WTC11 (cell line): ENCODE data around the gene TERT. TPM values are rescaled to one million over a fixed set of nuclear protein-coding genes. Genes with fewer than 3 reads are reported as not detected.

ENCODE experiments used
- ATAC-seq: fragments of 200-7000 bp; cut with Tn5 transposase; 2 replicates; pipeline ENCODE4 v1.10.0; 2021; ENCODE audit warnings: mild to moderate bottlenecking, moderate library complexity
- CTCF ChIA-PET: fragments of 300-600 bp; sonication (Branson Sonifier 250); formaldehyde crosslinking; loops from one replicate; lab custom pipeline; 2021; ENCODE audit warnings: antibody characterized with exemption; lab: Charles Lee
- POLR2A ChIA-PET: fragments of 350-600 bp; sonication (Branson Sonifier 250); formaldehyde crosslinking; loops from one replicate; lab custom pipeline; 2021; ENCODE audit warnings: antibody characterized with exemption; lab: Charles Lee
- DNase-seq: peaks from one replicate; pipeline ENCODE4 v3.0.0; 2021; ENCODE audit warnings: low spot score
- H3K27ac Mint-ChIP-seq: 2 replicates; pipeline ENCODE4 v1.8.0; 2021; ENCODE audit warnings: mixed read lengths
- H3K27me3 Mint-ChIP-seq: 2 replicates; pipeline ENCODE4 v1.8.0; 2021; ENCODE audit warnings: low read depth, mild to moderate bottlenecking, moderate library complexity, mixed read lengths
- H3K36me3 Mint-ChIP-seq: 2 replicates; pipeline ENCODE4 v1.8.0; 2021; ENCODE audit warnings: mixed read lengths
- H3K4me1 Mint-ChIP-seq: 2 replicates; pipeline ENCODE4 v1.8.0; 2022; ENCODE audit warnings: mixed read lengths
- H3K4me3 Mint-ChIP-seq: 2 replicates; pipeline ENCODE4 v1.8.0; 2021; ENCODE audit warnings: mild to moderate bottlenecking, moderate library complexity, mixed read lengths
- H3K9me3 Mint-ChIP-seq: 2 replicates; pipeline ENCODE4 v1.8.0; 2021; ENCODE audit warnings: mixed read lengths
- CREB1 ChIP-seq: sonication (generic); formaldehyde crosslinking; IDR thresholded peaks from 2 replicates; pipeline ENCODE4 v1.8.0; 2023; ENCODE audit warnings: mild to moderate bottlenecking, missing genetic modification reagents
- FOXK1 ChIP-seq: sonication (generic); formaldehyde crosslinking; IDR thresholded peaks from 2 replicates; pipeline ENCODE4 v1.8.0; 2022; ENCODE audit warnings: mild to moderate bottlenecking, moderate library complexity, missing genetic modification reagents
- FOXP1 ChIP-seq: sonication (generic); formaldehyde crosslinking; IDR thresholded peaks from 2 replicates; pipeline ENCODE4 v1.8.0; 2022; ENCODE audit warnings: missing genetic modification reagents, mild to moderate bottlenecking, moderate library complexity, borderline replicate concordance
- GRHL2 ChIP-seq: fragments of 250-450 bp; sonication (Bioruptor Pico); IDR thresholded peaks from 2 replicates; pipeline ENCODE4 v1.8.0; 2022; ENCODE audit warnings: mild to moderate bottlenecking, moderate library complexity; ENCODE audit not compliant: insufficient replicate concordance, severe bottlenecking
- HMGA2 ChIP-seq: fragments of 250-450 bp; sonication (Bioruptor Pico); IDR thresholded peaks from 2 replicates; pipeline ENCODE4 v1.4.0; 2021; ENCODE audit warnings: mild to moderate bottlenecking, moderate library complexity
- OVOL2 ChIP-seq: fragments of 250-450 bp; sonication (Bioruptor Pico); IDR thresholded peaks from 2 replicates; pipeline ENCODE4 v1.9.0; 2021; ENCODE audit warnings: mild to moderate bottlenecking, borderline replicate concordance
- SOX15 ChIP-seq: fragments of 250-450 bp; sonication (Bioruptor Pico); IDR thresholded peaks from 2 replicates; pipeline ENCODE4 v1.9.0; 2021; ENCODE audit warnings: mild to moderate bottlenecking
- TCF7 ChIP-seq: sonication (generic); formaldehyde crosslinking; IDR thresholded peaks from 2 replicates; pipeline ENCODE4 v1.8.0; 2022; ENCODE audit warnings: mild to moderate bottlenecking, low read depth, missing genetic modification reagents, moderate library complexity
- ZBTB21 ChIP-seq: sonication (generic); formaldehyde crosslinking; IDR thresholded peaks from 2 replicates; pipeline ENCODE4 v1.8.1; 2023; ENCODE audit warnings: mild to moderate bottlenecking, missing genetic modification reagents, borderline replicate concordance
- total RNA-seq: library from RNA; stranded (reverse); gene quantifications from 3 replicates; pipeline ENCODE4 v1.2.3, GENCODE V29; 2021
- TF ChIP-seq, protein P1 (sequence below): sonication (generic); formaldehyde crosslinking; IDR thresholded peaks from 2 replicates; pipeline ENCODE4 v1.8.1; 2022; ENCODE audit warnings: mild to moderate bottlenecking, moderate library complexity, missing genetic modification reagents
- TF ChIP-seq, protein P2 (sequence below): sonication (generic); formaldehyde crosslinking; IDR thresholded peaks from 2 replicates; pipeline ENCODE4 v1.8.1; 2023; ENCODE audit warnings: mild to moderate bottlenecking, missing genetic modification reagents
- TF ChIP-seq, protein P3 (sequence below): sonication (generic); formaldehyde crosslinking; conservative IDR thresholded peaks from 2 replicates; pipeline ENCODE4 v1.8.1; 2023; ENCODE audit warnings: mild to moderate bottlenecking, low read depth, missing genetic modification reagents, moderate library complexity
- TF ChIP-seq, protein P4 (sequence below): fragments of 250-450 bp; sonication (Bioruptor Pico); IDR thresholded peaks from 2 replicates; pipeline ENCODE4 v1.9.0; 2021; ENCODE audit warnings: mild to moderate bottlenecking, borderline replicate concordance
- TF ChIP-seq, protein P5 (sequence below): sonication (generic); formaldehyde crosslinking; IDR thresholded peaks from 2 replicates; pipeline ENCODE4 v1.8.0; 2023; ENCODE audit warnings: missing genetic modification reagents, mild to moderate bottlenecking, borderline replicate concordance
- TF ChIP-seq, protein P6 (sequence below): sonication (generic); formaldehyde crosslinking; IDR thresholded peaks from 2 replicates; pipeline ENCODE4 v1.8.1; 2023; ENCODE audit warnings: mild to moderate bottlenecking, missing genetic modification reagents, moderate library complexity
- TF ChIP-seq, protein P7 (sequence below): sonication (generic); formaldehyde crosslinking; conservative IDR thresholded peaks from 2 replicates; pipeline ENCODE4 v1.8.1; 2022; ENCODE audit warnings: mild to moderate bottlenecking, missing genetic modification reagents
- TF ChIP-seq, protein P8 (sequence below): sonication (generic); formaldehyde crosslinking; IDR thresholded peaks from 2 replicates; pipeline ENCODE4 v1.8.0; 2022; ENCODE audit warnings: mild to moderate bottlenecking, missing genetic modification reagents

Gene TERT
- total RNA-seq, 1 experiment from 2014 or later: 42.9 TPM

DNA sequence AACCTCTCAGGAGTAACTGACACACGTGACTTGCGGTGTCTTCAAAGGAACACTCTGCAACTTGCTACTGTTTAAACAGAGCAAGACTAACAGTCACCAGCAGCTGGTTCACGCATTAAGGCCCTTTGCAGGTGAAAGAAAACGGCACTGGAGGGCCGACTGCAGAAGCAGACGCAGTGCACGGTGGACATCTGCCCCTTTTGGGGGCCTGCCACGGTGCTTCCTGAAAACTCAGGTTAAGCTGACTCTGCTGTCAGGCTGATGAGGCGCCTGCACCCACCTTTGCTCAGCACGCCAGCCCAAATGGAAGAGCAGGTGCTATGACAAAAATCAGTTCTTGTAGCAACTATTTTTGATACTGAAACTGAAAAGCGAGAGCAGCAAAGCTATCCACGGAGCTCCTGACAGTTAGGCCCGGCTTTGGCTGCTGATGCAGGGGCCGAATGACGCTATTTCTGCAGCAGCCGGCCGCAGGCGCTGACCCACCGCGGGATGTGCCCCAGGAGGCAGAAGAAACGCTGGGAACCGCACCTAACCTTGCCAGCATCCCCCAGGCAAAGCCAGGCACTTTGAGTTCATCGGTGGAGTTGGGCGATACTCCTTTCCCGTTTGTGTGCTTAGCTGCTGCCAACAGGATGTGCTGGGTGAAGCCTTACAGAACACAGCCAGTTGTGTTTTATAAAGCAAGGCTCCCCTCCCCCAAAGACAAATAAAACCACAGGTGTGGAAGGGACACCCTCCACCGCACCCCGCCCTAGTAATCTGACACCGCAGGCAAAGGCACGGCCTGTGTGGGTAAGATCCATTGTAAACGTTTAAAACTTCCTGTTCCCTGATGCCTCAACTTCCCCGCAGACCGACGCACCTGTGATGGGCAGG lies 21.1 kb upstream of the TERT start (continued):
- no peak for TF ChIP-seq GRHL2 (CRISPR knock-in tag)
- TF ChIP-seq FOXP1 (CRISPR knock-in tag): 0 out of 2 replicates have a peak, but pooled peaks have one; percentile 23
- TF ChIP-seq, protein P1, sequence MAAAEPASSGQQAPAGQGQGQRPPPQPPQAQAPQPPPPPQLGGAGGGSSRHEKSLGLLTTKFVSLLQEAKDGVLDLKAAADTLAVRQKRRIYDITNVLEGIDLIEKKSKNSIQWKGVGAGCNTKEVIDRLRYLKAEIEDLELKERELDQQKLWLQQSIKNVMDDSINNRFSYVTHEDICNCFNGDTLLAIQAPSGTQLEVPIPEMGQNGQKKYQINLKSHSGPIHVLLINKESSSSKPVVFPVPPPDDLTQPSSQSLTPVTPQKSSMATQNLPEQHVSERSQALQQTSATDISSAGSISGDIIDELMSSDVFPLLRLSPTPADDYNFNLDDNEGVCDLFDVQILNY: no peak
- TF ChIP-seq, protein P2, sequence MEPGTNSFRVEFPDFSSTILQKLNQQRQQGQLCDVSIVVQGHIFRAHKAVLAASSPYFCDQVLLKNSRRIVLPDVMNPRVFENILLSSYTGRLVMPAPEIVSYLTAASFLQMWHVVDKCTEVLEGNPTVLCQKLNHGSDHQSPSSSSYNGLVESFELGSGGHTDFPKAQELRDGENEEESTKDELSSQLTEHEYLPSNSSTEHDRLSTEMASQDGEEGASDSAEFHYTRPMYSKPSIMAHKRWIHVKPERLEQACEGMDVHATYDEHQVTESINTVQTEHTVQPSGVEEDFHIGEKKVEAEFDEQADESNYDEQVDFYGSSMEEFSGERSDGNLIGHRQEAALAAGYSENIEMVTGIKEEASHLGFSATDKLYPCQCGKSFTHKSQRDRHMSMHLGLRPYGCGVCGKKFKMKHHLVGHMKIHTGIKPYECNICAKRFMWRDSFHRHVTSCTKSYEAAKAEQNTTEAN (CRISPR knock-in tag): no peak
- TF ChIP-seq, protein P3, sequence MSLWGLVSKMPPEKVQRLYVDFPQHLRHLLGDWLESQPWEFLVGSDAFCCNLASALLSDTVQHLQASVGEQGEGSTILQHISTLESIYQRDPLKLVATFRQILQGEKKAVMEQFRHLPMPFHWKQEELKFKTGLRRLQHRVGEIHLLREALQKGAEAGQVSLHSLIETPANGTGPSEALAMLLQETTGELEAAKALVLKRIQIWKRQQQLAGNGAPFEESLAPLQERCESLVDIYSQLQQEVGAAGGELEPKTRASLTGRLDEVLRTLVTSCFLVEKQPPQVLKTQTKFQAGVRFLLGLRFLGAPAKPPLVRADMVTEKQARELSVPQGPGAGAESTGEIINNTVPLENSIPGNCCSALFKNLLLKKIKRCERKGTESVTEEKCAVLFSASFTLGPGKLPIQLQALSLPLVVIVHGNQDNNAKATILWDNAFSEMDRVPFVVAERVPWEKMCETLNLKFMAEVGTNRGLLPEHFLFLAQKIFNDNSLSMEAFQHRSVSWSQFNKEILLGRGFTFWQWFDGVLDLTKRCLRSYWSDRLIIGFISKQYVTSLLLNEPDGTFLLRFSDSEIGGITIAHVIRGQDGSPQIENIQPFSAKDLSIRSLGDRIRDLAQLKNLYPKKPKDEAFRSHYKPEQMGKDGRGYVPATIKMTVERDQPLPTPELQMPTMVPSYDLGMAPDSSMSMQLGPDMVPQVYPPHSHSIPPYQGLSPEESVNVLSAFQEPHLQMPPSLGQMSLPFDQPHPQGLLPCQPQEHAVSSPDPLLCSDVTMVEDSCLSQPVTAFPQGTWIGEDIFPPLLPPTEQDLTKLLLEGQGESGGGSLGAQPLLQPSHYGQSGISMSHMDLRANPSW: no peak
- TF ChIP-seq, protein P4, sequence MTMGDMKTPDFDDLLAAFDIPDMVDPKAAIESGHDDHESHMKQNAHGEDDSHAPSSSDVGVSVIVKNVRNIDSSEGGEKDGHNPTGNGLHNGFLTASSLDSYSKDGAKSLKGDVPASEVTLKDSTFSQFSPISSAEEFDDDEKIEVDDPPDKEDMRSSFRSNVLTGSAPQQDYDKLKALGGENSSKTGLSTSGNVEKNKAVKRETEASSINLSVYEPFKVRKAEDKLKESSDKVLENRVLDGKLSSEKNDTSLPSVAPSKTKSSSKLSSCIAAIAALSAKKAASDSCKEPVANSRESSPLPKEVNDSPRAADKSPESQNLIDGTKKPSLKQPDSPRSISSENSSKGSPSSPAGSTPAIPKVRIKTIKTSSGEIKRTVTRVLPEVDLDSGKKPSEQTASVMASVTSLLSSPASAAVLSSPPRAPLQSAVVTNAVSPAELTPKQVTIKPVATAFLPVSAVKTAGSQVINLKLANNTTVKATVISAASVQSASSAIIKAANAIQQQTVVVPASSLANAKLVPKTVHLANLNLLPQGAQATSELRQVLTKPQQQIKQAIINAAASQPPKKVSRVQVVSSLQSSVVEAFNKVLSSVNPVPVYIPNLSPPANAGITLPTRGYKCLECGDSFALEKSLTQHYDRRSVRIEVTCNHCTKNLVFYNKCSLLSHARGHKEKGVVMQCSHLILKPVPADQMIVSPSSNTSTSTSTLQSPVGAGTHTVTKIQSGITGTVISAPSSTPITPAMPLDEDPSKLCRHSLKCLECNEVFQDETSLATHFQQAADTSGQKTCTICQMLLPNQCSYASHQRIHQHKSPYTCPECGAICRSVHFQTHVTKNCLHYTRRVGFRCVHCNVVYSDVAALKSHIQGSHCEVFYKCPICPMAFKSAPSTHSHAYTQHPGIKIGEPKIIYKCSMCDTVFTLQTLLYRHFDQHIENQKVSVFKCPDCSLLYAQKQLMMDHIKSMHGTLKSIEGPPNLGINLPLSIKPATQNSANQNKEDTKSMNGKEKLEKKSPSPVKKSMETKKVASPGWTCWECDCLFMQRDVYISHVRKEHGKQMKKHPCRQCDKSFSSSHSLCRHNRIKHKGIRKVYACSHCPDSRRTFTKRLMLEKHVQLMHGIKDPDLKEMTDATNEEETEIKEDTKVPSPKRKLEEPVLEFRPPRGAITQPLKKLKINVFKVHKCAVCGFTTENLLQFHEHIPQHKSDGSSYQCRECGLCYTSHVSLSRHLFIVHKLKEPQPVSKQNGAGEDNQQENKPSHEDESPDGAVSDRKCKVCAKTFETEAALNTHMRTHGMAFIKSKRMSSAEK (CRISPR knock-in tag): no peak
- TF ChIP-seq OVOL2 (CRISPR knock-in tag): no peak
- TF ChIP-seq, all 79 proteins: peak for 11

DNA sequence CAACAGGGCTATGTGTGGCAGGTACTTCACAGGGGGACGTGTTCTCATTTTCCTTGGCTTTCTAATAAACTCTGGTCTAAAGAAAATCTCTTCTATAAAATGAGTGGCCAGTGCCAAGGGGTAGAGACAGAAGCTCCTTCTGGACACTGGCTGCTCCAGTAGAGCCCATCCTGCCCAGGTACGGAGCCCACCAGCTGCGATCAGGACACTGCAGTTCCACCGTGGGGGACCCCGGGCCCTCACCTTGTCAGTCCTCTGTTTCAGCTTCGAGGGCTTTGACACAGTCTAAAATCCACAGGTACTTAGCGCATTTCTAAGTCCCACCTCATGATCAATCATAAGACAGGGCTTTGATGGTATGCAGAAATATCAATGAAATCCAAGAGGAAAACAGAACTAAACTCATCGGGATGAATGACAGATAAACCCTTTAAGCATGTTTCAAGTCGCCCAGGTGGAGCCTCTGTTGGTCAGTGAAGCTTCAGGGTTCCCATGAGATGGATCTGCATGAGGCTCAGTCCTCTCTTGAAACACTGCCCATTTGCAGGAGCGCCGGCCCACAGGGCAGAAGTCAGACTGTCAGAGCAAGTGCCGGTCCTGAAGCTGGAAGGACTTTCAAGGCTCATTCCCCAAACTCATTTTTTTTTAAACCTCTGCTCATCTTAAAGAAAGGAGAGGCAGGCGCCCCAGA lies 20.3 kb upstream of the TERT start:
- no peak for ATAC-seq
- Mint-ChIP-seq H3K27me3 (peaks cover 5% of the 10 kb centered on the region), H3K4me1 (peaks cover 33% of the 10 kb centered on the region), H3K9me3 (peaks cover 15% of the 10 kb centered on the region), H3K4me3 (0 out of 2 replicates have a peak overlapping the region, but pooled peaks have one; percentile 33), H3K27ac (peak overlapping the region; percentile 63; the same call in 1 of the 2 replicates), H3K36me3 (peaks cover 23% of the 10 kb centered on the region)
- CTCF ChIA-PET: interaction anchor here (1.2 to 1.3 kb wide), 2 partner anchors 12 to 65 kb away, joined by 5 to 8 read pairs; no protein-coding TSS in a partner anchor
- POLR2A ChIA-PET: no interaction called here
- DNase-seq: no peak
- TF ChIP-seq CREB1 (CRISPR knock-in tag) (no peak), TCF7 (CRISPR knock-in tag) (no peak), HMGA2 (CRISPR knock-in tag) (no peak), FOXK1 (CRISPR knock-in tag) (no peak), SOX15 (no peak), ZBTB21 (CRISPR knock-in tag) (no peak)
- TF ChIP-seq, protein P5, sequence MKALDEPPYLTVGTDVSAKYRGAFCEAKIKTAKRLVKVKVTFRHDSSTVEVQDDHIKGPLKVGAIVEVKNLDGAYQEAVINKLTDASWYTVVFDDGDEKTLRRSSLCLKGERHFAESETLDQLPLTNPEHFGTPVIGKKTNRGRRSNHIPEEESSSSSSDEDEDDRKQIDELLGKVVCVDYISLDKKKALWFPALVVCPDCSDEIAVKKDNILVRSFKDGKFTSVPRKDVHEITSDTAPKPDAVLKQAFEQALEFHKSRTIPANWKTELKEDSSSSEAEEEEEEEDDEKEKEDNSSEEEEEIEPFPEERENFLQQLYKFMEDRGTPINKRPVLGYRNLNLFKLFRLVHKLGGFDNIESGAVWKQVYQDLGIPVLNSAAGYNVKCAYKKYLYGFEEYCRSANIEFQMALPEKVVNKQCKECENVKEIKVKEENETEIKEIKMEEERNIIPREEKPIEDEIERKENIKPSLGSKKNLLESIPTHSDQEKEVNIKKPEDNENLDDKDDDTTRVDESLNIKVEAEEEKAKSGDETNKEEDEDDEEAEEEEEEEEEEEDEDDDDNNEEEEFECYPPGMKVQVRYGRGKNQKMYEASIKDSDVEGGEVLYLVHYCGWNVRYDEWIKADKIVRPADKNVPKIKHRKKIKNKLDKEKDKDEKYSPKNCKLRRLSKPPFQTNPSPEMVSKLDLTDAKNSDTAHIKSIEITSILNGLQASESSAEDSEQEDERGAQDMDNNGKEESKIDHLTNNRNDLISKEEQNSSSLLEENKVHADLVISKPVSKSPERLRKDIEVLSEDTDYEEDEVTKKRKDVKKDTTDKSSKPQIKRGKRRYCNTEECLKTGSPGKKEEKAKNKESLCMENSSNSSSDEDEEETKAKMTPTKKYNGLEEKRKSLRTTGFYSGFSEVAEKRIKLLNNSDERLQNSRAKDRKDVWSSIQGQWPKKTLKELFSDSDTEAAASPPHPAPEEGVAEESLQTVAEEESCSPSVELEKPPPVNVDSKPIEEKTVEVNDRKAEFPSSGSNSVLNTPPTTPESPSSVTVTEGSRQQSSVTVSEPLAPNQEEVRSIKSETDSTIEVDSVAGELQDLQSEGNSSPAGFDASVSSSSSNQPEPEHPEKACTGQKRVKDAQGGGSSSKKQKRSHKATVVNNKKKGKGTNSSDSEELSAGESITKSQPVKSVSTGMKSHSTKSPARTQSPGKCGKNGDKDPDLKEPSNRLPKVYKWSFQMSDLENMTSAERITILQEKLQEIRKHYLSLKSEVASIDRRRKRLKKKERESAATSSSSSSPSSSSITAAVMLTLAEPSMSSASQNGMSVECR (CRISPR knock-in tag): no peak
- TF ChIP-seq, protein P6, sequence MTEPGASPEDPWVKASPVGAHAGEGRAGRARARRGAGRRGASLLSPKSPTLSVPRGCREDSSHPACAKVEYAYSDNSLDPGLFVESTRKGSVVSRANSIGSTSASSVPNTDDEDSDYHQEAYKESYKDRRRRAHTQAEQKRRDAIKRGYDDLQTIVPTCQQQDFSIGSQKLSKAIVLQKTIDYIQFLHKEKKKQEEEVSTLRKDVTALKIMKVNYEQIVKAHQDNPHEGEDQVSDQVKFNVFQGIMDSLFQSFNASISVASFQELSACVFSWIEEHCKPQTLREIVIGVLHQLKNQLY (CRISPR knock-in tag): no peak
- TF ChIP-seq, protein P7, sequence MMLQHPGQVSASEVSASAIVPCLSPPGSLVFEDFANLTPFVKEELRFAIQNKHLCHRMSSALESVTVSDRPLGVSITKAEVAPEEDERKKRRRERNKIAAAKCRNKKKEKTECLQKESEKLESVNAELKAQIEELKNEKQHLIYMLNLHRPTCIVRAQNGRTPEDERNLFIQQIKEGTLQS (CRISPR knock-in tag): no peak
- TF ChIP-seq, protein P8, sequence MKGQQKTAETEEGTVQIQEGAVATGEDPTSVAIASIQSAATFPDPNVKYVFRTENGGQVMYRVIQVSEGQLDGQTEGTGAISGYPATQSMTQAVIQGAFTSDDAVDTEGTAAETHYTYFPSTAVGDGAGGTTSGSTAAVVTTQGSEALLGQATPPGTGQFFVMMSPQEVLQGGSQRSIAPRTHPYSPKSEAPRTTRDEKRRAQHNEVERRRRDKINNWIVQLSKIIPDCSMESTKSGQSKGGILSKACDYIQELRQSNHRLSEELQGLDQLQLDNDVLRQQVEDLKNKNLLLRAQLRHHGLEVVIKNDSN (CRISPR knock-in tag): no peak
